Smooth muscle cell (in vitro differentiated cells): ENCODE measurements around the gene FILIP1. TPM values are rescaled to one million over a fixed set of nuclear protein-coding genes. Genes with fewer than 3 reads are reported as not detected.

Experiments used
- DNase-seq: peaks from one replicate; lab custom pipeline; 2025; ENCODE audit not compliant: unreplicated experiment; lab: John Stamatoyannopoulos, UW
- H2AFZ ChIP-seq: fragments of 200-600 bp; sonication (generic); 2 replicates; pipeline ENCODE4 v1.6.0; 2016; ENCODE audit warnings: antibody characterized with exemption, low read depth, mild to moderate bottlenecking
- H3F3A ChIP-seq: fragments of 200-600 bp; sonication (generic); 2 replicates; pipeline ENCODE4 v1.6.0; 2017; ENCODE audit warnings: antibody characterized with exemption, low read depth
- H3K27ac ChIP-seq: fragments of 200-600 bp; sonication (generic); 2 replicates; pipeline ENCODE4 v1.5.1; 2016; ENCODE audit warnings: low read depth, mild to moderate bottlenecking
- H3K27me3 ChIP-seq: fragments of 200-600 bp; sonication (generic); 2 replicates; pipeline ENCODE4 v1.6.1; 2016; ENCODE audit warnings: low read depth, mild to moderate bottlenecking
- H3K36me3 ChIP-seq: fragments of 200-600 bp; sonication (generic); 2 replicates; pipeline ENCODE4 v1.5.1; 2016; ENCODE audit warnings: low read depth
- H3K4me1 ChIP-seq: fragments of 200-600 bp; sonication (generic); 2 replicates; pipeline ENCODE4 v1.5.1; 2016; ENCODE audit warnings: low read depth
- H3K4me2 ChIP-seq: fragments of 200-600 bp; sonication (generic); 2 replicates; pipeline ENCODE4 v1.6.0; 2016; ENCODE audit warnings: mild to moderate bottlenecking
- H3K4me3 ChIP-seq: fragments of 200-600 bp; sonication (generic); 2 replicates; pipeline ENCODE4 v1.5.1; 2016; ENCODE audit warnings: mild to moderate bottlenecking
- H3K79me2 ChIP-seq: fragments of 200-600 bp; sonication (generic); 2 replicates; pipeline ENCODE4 v1.6.0; 2016; ENCODE audit warnings: low read depth, mild to moderate bottlenecking
- H3K9ac ChIP-seq: fragments of 200-600 bp; sonication (generic); 2 replicates; pipeline ENCODE4 v1.6.0; 2016; ENCODE audit warnings: low read depth
- H3K9me3 ChIP-seq: fragments of 200-600 bp; sonication (generic); replicated peaks from 2 replicates; pipeline ENCODE4 v1.5.1; 2016; ENCODE audit warnings: low read depth
- H4K20me1 ChIP-seq: fragments of 200-600 bp; sonication (generic); 2 replicates; pipeline ENCODE4 v1.6.0; 2016; ENCODE audit warnings: low read depth
- CTCF ChIP-seq: fragments of 200-600 bp; sonication (generic); IDR thresholded peaks from 2 replicates; pipeline ENCODE4 v1.5.1; 2017; ENCODE audit warnings: borderline replicate concordance, mild to moderate bottlenecking, antibody characterized with exemption; ENCODE audit not compliant: insufficient read depth, poor library complexity, severe bottlenecking
- WGBS: methylation state at CpG from one replicate; pipeline ENCODE4 v1.1.7; 2016; ENCODE audit warnings: low lambda C conversion rate; 5-methylcytosine and 5-hydroxymethylcytosine counted together
- polyA plus RNA-seq: library from polyadenylated mRNA; unstranded; fragments of >200 nt; fragmentation: Nextera tagmentation; extraction: Ambion mirVana; gene quantifications from 2 replicates; pipeline ENCODE4 v1.2.1, GENCODE V29; 2016
- total RNA-seq: library from RNA; depleted of rRNA; stranded (reverse); fragments of >200 nt; gene quantifications from 2 replicates; pipeline ENCODE4 v1.2.3, GENCODE V29; 2014

Gene FILIP1
- total and polyA plus RNA-seq, 2 experiments from 2014 or later, result 3.0 to 3.5 TPM

GRCh38 chr6:75326557-75327258, 166.9 kb downstream of the FILIP1 start:
- Histone ChIP-seq H4K20me1 (no peaks in the 10 kb centered on the region), H3K79me2 (no peaks in the 10 kb centered on the region), H3K4me2 (no peak overlapping the region), H3K9ac (no peak overlapping the region), H3K36me3 (no peaks in the 10 kb centered on the region), H3K9me3 (no peaks in the 10 kb centered on the region), H3K4me3 (no peak overlapping the region), H3F3A (no peaks in the 10 kb centered on the region), H3K27me3 (no peaks in the 10 kb centered on the region), H2AFZ (no peak overlapping the region), H3K27ac (no peak overlapping the region), H3K4me1 (peaks cover 21% of the 10 kb centered on the region)
- 70% methylated on average over 2 of the region's 2 CpGs for WGBS
- DNase-seq, result no peak
- TF ChIP-seq CTCF, result no peak

GRCh38 chr6:75318900-75319299, 174.7 kb downstream of the FILIP1 start:
- Histone ChIP-seq H3K36me3 (no peaks in the 10 kb centered on the region), H3K9me3 (no peaks in the 10 kb centered on the region), H2AFZ (no peak overlapping the region), H3K79me2 (no peaks in the 10 kb centered on the region), H3K27me3 (no peaks in the 10 kb centered on the region), H3F3A (no peaks in the 10 kb centered on the region), H3K27ac (no peak overlapping the region), H3K9ac (no peak overlapping the region), H3K4me1 (no peaks in the 10 kb centered on the region), H4K20me1 (no peaks in the 10 kb centered on the region), H3K4me3 (no peak overlapping the region), H3K4me2 (no peak overlapping the region)
- 48% methylated on average over 2 of the region's 2 CpGs for WGBS
- no peak for DNase-seq
- no peak for TF ChIP-seq CTCF

- Histone ChIP-seq H3K36me3 (no peaks in the 10 kb centered on the region), H3K9ac (no peak overlapping the region), H3K79me2 (no peaks in the 10 kb centered on the region), H3K4me3 (no peak overlapping the region), H2AFZ (no peak overlapping the region), H3F3A (no peaks in the 10 kb centered on the region), H3K4me1 (no peaks in the 10 kb centered on the region), H3K9me3 (no peaks in the 10 kb centered on the region), H4K20me1 (no peaks in the 10 kb centered on the region), H3K4me2 (peak overlapping the region; percentile 45), H3K27me3 (no peaks in the 10 kb centered on the region), H3K27ac (peak overlapping the region; percentile 27)
- TF ChIP-seq CTCF, result no peak
- 15% methylated on average over 4 of the region's 4 CpGs for WGBS
- DNase-seq, result no peak
Measured at GRCh38 chr6:75317503-75318206, 175.9 kb downstream of the FILIP1 start.

GRCh38 chr6:75315978-75316377, 177.6 kb downstream of the FILIP1 start:
- no peak overlapping the region for H3K4me3 ChIP-seq
- H3K9me3 ChIP-seq, result no peaks in the 10 kb centered on the region
- TF ChIP-seq CTCF, result no peak
- no peak overlapping the region for H3K4me2 ChIP-seq
- no peaks in the 10 kb centered on the region for H4K20me1 ChIP-seq
- no peak overlapping the region for H3K9ac ChIP-seq
- no peaks in the 10 kb centered on the region for H3F3A ChIP-seq
- H3K79me2 ChIP-seq, result no peaks in the 10 kb centered on the region
- no peaks in the 10 kb centered on the region for H3K4me1 ChIP-seq
- no peak overlapping the region for H2AFZ ChIP-seq
- H3K27ac ChIP-seq, result no peak overlapping the region
- no peaks in the 10 kb centered on the region for H3K27me3 ChIP-seq
- H3K36me3 ChIP-seq, result no peaks in the 10 kb centered on the region
- no peak for DNase-seq
